HepG2 (cell line): ENCODE results near the gene DSTYK. TPM values are rescaled to one million over a fixed set of nuclear protein-coding genes. Genes with fewer than 3 reads are reported as not detected.

Experiments
- FOXA3 ChIP-seq: IDR thresholded peaks from 2 replicates; pipeline ENCODE4 v1.6.1; 2016; ENCODE audit warnings: missing genetic modification reagents, missing compliant biosample characterization
- KAT2B ChIP-seq: fragments of 150-350 bp; IDR thresholded peaks from 2 replicates; pipeline ENCODE4 v1.6.1; 2014; ENCODE audit warnings: low read depth, low read length, borderline replicate concordance
- MIER3 ChIP-seq: IDR thresholded peaks from 2 replicates; pipeline ENCODE4 v1.6.1; 2016; ENCODE audit warnings: missing compliant biosample characterization, borderline replicate concordance
- REL ChIP-seq: sonication (generic); formaldehyde crosslinking; conservative IDR thresholded peaks from 2 replicates; pipeline ENCODE4 v1.8.0; 2022; ENCODE audit warnings: mild to moderate bottlenecking, missing genetic modification reagents, moderate library complexity
- RELA ChIP-seq: sonication (generic); formaldehyde crosslinking; IDR thresholded peaks from 2 replicates; pipeline ENCODE4 v1.4.0; 2020; ENCODE audit warnings: missing genetic modification reagents
- ZBTB7A ChIP-seq: sonication (generic); formaldehyde crosslinking; IDR thresholded peaks from 2 replicates; pipeline ENCODE4 v1.8.0; 2022; ENCODE audit warnings: mild to moderate bottlenecking, missing genetic modification reagents
- ZFP36L1 ChIP-seq: sonication (generic); formaldehyde crosslinking; IDR thresholded peaks from 2 replicates; pipeline ENCODE4 v1.8.0; 2022; ENCODE audit warnings: mild to moderate bottlenecking, missing genetic modification reagents, moderate library complexity
- ZNF83 ChIP-seq: sonication (generic); formaldehyde crosslinking; IDR thresholded peaks from 2 replicates; pipeline ENCODE4 v1.4.0; 2020; ENCODE audit warnings: missing genetic modification reagents, mild to moderate bottlenecking, borderline replicate concordance
- ZSCAN29 ChIP-seq: sonication (generic); formaldehyde crosslinking; conservative IDR thresholded peaks from 2 replicates; pipeline ENCODE4 v1.4.0; 2020; ENCODE audit warnings: mild to moderate bottlenecking, missing genetic modification reagents
- ZZZ3 ChIP-seq: sonication (generic); formaldehyde crosslinking; IDR thresholded peaks from 2 replicates; pipeline ENCODE4 v1.4.0; 2020; ENCODE audit warnings: missing genetic modification reagents, mild to moderate bottlenecking, borderline replicate concordance
- polyA plus RNA-seq, 8 experiments: library from polyadenylated mRNA; depleted of rRNA in 3 of 8; stranded (reverse) in 7 of 8; unstranded in 1 of 8; fragments of >200 nt; fragmentation: Illumina TruSeq in 4 of 8; extraction: Trizol in 4 of 8; gene quantifications; 2 replicates each; pipeline versions ENCODE4 v1.2.1 to v1.2.3, GENCODE V29; 2011 to 2016; ENCODE audit warnings: low read depth in 4 of 8, missing spikeins in 1 of 8, mixed read lengths in 1 of 8; ENCODE audit not compliant: insufficient read depth in 1 of 8
- total RNA-seq, 5 experiments: library from RNA; depleted of rRNA; stranded (reverse); fragments of >200 nt; fragmentation: Illumina TruSeq; extraction: Trizol; gene quantifications; 2 replicates each; pipeline ENCODE4 v1.2.3, GENCODE V29; 2016; ENCODE audit warnings: low read depth in 1 of 5
- TF ChIP-seq, protein P1 (sequence below): sonication (generic); formaldehyde crosslinking; IDR thresholded peaks from 2 replicates; pipeline ENCODE4 v1.4.0; 2020; ENCODE audit warnings: missing genetic modification reagents, borderline replicate concordance
- TF ChIP-seq, protein P2 (sequence below): IDR thresholded peaks from 2 replicates; pipeline ENCODE4 v1.4.0; 2020; ENCODE audit warnings: mild to moderate bottlenecking, missing genetic modification reagents
- TF ChIP-seq, protein P3 (sequence below): sonication (generic); formaldehyde crosslinking; IDR thresholded peaks from 2 replicates; pipeline ENCODE4 v1.4.0; 2020; ENCODE audit warnings: missing genetic modification reagents
- TF ChIP-seq, protein P4 (sequence below): IDR thresholded peaks from 2 replicates; pipeline ENCODE4 v1.6.1; 2018; ENCODE audit warnings: missing genetic modification reagents

DSTYK gene
- total and polyA plus RNA-seq, 2 of the 13 experiments (the other 11 are each of a cell fraction or from before 2014, with no cell fraction given), result 2.6 to 4.8 TPM

DNA sequence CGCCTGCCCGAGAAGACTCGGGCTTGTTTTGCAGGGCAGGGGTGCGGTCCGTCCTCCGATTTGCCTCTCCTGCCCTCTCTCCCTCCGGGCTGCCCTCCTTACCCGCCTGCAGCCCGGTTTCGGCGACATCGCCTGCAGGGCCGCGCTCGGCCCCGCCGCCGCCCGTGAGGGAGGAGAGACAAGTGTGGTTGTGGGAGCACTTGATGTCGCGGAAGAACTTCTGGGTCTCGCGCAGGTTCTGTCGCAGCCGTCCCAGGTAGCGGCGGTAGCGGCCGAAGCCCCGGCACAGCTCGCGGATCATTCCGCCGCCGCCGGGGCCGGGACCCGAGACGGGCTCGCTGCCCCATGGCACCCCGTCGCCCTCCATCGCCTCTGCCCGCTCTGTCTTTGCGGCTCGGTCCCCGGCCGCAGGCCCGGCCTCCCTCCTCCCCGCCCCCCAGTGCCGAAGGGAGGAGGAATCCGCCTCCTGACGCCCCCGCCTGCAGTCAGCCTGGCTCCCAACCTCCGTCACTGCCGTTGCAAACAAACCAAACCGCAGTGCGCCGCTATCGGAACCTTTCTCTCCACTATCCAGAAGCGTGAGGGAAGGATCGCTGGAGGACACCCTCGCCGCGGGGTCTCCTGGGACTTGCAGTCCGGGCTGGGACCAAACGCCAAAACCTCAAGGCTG is at the start of gene DSTYK (continued):
- TF ChIP-seq, protein P1, sequence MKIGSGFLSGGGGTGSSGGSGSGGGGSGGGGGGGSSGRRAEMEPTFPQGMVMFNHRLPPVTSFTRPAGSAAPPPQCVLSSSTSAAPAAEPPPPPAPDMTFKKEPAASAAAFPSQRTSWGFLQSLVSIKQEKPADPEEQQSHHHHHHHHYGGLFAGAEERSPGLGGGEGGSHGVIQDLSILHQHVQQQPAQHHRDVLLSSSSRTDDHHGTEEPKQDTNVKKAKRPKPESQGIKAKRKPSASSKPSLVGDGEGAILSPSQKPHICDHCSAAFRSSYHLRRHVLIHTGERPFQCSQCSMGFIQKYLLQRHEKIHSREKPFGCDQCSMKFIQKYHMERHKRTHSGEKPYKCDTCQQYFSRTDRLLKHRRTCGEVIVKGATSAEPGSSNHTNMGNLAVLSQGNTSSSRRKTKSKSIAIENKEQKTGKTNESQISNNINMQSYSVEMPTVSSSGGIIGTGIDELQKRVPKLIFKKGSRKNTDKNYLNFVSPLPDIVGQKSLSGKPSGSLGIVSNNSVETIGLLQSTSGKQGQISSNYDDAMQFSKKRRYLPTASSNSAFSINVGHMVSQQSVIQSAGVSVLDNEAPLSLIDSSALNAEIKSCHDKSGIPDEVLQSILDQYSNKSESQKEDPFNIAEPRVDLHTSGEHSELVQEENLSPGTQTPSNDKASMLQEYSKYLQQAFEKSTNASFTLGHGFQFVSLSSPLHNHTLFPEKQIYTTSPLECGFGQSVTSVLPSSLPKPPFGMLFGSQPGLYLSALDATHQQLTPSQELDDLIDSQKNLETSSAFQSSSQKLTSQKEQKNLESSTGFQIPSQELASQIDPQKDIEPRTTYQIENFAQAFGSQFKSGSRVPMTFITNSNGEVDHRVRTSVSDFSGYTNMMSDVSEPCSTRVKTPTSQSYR (CRISPR knock-in tag), result no peak; the same call in none of the 2 replicates
- TF ChIP-seq, protein P2, sequence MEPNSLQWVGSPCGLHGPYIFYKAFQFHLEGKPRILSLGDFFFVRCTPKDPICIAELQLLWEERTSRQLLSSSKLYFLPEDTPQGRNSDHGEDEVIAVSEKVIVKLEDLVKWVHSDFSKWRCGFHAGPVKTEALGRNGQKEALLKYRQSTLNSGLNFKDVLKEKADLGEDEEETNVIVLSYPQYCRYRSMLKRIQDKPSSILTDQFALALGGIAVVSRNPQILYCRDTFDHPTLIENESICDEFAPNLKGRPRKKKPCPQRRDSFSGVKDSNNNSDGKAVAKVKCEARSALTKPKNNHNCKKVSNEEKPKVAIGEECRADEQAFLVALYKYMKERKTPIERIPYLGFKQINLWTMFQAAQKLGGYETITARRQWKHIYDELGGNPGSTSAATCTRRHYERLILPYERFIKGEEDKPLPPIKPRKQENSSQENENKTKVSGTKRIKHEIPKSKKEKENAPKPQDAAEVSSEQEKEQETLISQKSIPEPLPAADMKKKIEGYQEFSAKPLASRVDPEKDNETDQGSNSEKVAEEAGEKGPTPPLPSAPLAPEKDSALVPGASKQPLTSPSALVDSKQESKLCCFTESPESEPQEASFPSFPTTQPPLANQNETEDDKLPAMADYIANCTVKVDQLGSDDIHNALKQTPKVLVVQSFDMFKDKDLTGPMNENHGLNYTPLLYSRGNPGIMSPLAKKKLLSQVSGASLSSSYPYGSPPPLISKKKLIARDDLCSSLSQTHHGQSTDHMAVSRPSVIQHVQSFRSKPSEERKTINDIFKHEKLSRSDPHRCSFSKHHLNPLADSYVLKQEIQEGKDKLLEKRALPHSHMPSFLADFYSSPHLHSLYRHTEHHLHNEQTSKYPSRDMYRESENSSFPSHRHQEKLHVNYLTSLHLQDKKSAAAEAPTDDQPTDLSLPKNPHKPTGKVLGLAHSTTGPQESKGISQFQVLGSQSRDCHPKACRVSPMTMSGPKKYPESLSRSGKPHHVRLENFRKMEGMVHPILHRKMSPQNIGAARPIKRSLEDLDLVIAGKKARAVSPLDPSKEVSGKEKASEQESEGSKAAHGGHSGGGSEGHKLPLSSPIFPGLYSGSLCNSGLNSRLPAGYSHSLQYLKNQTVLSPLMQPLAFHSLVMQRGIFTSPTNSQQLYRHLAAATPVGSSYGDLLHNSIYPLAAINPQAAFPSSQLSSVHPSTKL (CRISPR knock-in tag), result peak; percentile 56
- TF ChIP-seq ZNF83 (CRISPR knock-in tag), result peak; percentile 82; the same call in 1 of the 2 replicates
- TF ChIP-seq RELA (CRISPR knock-in tag), result no peak
- peak; percentile 83; the same call in 1 of the 2 replicates for TF ChIP-seq ZFP36L1
- peak; percentile 94; the same call in 1 of the 2 replicates for TF ChIP-seq REL (CRISPR knock-in tag)
- 0 out of 2 replicates have a peak, but pooled peaks have one; percentile 16 for TF ChIP-seq ZSCAN29 (CRISPR knock-in tag)
- no peak for TF ChIP-seq KAT2B
- peak; percentile 72; the same call in 1 of the 2 replicates for TF ChIP-seq ZZZ3
- TF ChIP-seq ZBTB7A (CRISPR knock-in tag), result no peak
- peak; percentile 77 for TF ChIP-seq FOXA3 (CRISPR knock-in tag)
- TF ChIP-seq, protein P3, sequence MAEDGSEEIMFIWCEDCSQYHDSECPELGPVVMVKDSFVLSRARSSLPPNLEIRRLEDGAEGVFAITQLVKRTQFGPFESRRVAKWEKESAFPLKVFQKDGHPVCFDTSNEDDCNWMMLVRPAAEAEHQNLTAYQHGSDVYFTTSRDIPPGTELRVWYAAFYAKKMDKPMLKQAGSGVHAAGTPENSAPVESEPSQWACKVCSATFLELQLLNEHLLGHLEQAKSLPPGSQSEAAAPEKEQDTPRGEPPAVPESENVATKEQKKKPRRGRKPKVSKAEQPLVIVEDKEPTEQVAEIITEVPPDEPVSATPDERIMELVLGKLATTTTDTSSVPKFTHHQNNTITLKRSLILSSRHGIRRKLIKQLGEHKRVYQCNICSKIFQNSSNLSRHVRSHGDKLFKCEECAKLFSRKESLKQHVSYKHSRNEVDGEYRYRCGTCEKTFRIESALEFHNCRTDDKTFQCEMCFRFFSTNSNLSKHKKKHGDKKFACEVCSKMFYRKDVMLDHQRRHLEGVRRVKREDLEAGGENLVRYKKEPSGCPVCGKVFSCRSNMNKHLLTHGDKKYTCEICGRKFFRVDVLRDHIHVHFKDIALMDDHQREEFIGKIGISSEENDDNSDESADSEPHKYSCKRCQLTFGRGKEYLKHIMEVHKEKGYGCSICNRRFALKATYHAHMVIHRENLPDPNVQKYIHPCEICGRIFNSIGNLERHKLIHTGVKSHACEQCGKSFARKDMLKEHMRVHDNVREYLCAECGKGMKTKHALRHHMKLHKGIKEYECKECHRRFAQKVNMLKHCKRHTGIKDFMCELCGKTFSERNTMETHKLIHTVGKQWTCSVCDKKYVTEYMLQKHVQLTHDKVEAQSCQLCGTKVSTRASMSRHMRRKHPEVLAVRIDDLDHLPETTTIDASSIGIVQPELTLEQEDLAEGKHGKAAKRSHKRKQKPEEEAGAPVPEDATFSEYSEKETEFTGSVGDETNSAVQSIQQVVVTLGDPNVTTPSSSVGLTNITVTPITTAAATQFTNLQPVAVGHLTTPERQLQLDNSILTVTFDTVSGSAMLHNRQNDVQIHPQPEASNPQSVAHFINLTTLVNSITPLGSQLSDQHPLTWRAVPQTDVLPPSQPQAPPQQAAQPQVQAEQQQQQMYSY (CRISPR knock-in tag), result 0 out of 2 replicates have a peak, but pooled peaks have one; percentile 8
- TF ChIP-seq, protein P4, sequence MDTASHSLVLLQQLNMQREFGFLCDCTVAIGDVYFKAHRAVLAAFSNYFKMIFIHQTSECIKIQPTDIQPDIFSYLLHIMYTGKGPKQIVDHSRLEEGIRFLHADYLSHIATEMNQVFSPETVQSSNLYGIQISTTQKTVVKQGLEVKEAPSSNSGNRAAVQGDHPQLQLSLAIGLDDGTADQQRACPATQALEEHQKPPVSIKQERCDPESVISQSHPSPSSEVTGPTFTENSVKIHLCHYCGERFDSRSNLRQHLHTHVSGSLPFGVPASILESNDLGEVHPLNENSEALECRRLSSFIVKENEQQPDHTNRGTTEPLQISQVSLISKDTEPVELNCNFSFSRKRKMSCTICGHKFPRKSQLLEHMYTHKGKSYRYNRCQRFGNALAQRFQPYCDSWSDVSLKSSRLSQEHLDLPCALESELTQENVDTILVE (CRISPR knock-in tag), result peak; percentile 79
- peak; percentile 91 for TF ChIP-seq MIER3 (CRISPR knock-in tag)
